GM13976 (cell line): ENCODE data around the gene NR2E1.

ENCODE experiments used
- DNase-seq: peaks from one replicate; pipeline ENCODE4 v3.0.0; 2012; ENCODE audit warnings: low spot score
- CTCF ChIP-seq: IDR thresholded peaks from 2 replicates; pipeline ENCODE4 v1.5.1; 2012; ENCODE audit warnings: borderline replicate concordance, mild to moderate bottlenecking; ENCODE audit not compliant: insufficient read depth; ENCODE audit errors: extremely low read depth, missing control alignments, control extremely low read depth
- in situ Hi-C: fragments of 300-500 bp; cut with MboI; formaldehyde crosslinking; loops from one replicate; pipeline ENCODE4 v1.12.0; 2022; ENCODE audit warnings: low sequenced_read_pairs, mixed read lengths, inconsistent platforms; ENCODE audit not compliant: unreplicated experiment

Gene NR2E1

GRCh38 chr6:108200186-108200585 lies 34.4 kb downstream of the NR2E1 start:
- no peak for TF ChIP-seq CTCF
- no peak for DNase-seq
- in situ Hi-C loops: no loop called here

GRCh38 chr6:108200631-108201030 lies 34.8 kb downstream of the NR2E1 start:
- in situ Hi-C loops: no loop called here
- DNase-seq: no peak
- TF ChIP-seq CTCF: no peak

- in situ Hi-C loops: no loop called here
- peak; percentile 53 for DNase-seq
- TF ChIP-seq CTCF: no peak
Observed at GRCh38 chr6:108203189-108204112, 37.6 kb downstream of the NR2E1 start.

GRCh38 chr6:108207013-108207412 lies 41.2 kb downstream of the NR2E1 start:
- DNase-seq: no peak
- in situ Hi-C loops: no loop called here
- TF ChIP-seq CTCF: no peak

- no peak for TF ChIP-seq CTCF
- in situ Hi-C loops: no loop called here
- DNase-seq: no peak
Observed at GRCh38 chr6:108209738-108210137, 43.9 kb downstream of the NR2E1 start.

GRCh38 chr6:108210556-108210955 lies 44.7 kb downstream of the NR2E1 start:
- no peak for DNase-seq
- TF ChIP-seq CTCF: no peak
- in situ Hi-C loops: no loop called here

GRCh38 chr6:108211671-108212070 lies 45.8 kb downstream of the NR2E1 start:
- no peak for DNase-seq
- no peak for TF ChIP-seq CTCF
- in situ Hi-C loops: no loop called here
